Panc1 (cell line): ENCODE measurements around the gene OR14J1.

ENCODE experiments used
- CTCF ChIP-seq: fragments of 450-650 bp; IDR thresholded peaks from 2 replicates; pipeline ENCODE4 v1.5.1; 2017; ENCODE audit warnings: mild to moderate bottlenecking
- POLR2AphosphoS5 ChIP-seq: IDR thresholded peaks from 2 replicates; pipeline ENCODE4 v1.6.1; 2012; ENCODE audit warnings: mild to moderate bottlenecking, low read depth, low read length, moderate library complexity
- REST ChIP-seq, 2 experiments: IDR thresholded peaks; 2 replicates each; pipeline ENCODE4 v1.6.1; 2011 to 2012; ENCODE audit warnings: low read depth in 2 of 2, control low read depth in 1 of 2, low read length in 1 of 2, mild to moderate bottlenecking in 1 of 2, moderate library complexity in 1 of 2; ENCODE audit not compliant: insufficient read depth in 1 of 2
- TCF7L2 ChIP-seq: IDR thresholded peaks from 2 replicates; pipeline ENCODE4 v1.6.1; 2011; ENCODE audit warnings: mild to moderate bottlenecking, low read depth, low read length, inconsistent platforms

GRCh38 chr6:29319931-29320330 lies 18.4 kb downstream of the OR14J1 start:
- no peak for TF ChIP-seq CTCF
- no peak for TF ChIP-seq POLR2AphosphoS5
- TF ChIP-seq REST (IDR thresholded peaks at IDR 0.05; ENCODE audit: insufficient read depth in 1 of 2, low read depth in 2 of 2, low read length in 1 of 2) = no peak
- TF ChIP-seq TCF7L2 = no peak
